Measurements from ENCODE around the gene MSANTD7. TPM values are rescaled to one million over a fixed set of nuclear protein-coding genes. Genes with fewer than 3 reads are reported as not detected.

Gene MSANTD7
- total and polyA plus RNA-seq, 10 of the 15 experiments (the other 5 are each of a cell fraction or from before 2014, with no cell fraction given): 3.5 to 22.8 (median 18.5) TPM

DNA sequence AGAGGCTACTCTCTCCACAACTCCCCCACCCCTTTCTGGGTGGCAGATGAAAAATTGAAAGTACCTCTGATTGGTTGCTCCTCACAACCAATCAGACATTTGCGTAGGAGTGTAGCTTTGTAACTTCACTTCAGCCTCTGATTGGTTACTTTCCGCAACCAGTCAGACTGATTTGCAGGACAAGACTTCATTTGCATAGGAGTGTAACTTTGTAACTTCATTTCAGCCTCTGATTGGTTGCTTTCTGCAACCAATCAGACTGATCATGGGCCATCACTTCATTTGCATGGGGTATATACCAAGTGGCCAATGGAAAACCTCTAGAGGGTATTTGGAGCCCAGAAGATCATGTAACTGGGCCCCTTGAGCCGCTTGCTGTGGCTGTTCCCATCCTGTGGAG, 25.8 kb upstream of the MSANTD7 start:
- DNase-seq (ENCODE audit: low read depth, low spot score) (no peak), FAIRE-seq (no peak), ATAC-seq (peak; percentile 51)
- no peak overlapping the region for H2AFZ ChIP-seq (ENCODE audit: control insufficient read depth, low read depth, low read length)
- WGBS (ENCODE audit: insufficient coverage, insufficient replicate concordance, low lambda C conversion rate, missing lambda C conversion rate): 67% methylated on average over 3 of the region's 3 CpGs
- no peaks in the 10 kb centered on the region for H3K4me1 ChIP-seq (ENCODE audit: control insufficient read depth, insufficient read depth, low read length)
- no TSS peak for BruUV-seq (replicated peaks)
- SMC1A ChIA-PET (ENCODE audit: uncharacterized antibody, unreplicated experiment): no interaction called here
- RAD21 ChIA-PET (ENCODE audit: unreplicated experiment): no interaction called here
- no peaks in the 10 kb centered on the region for H4K20me1 ChIP-seq (ENCODE audit: control insufficient read depth, insufficient read depth)
- no peaks in the 10 kb centered on the region for H3K79me2 ChIP-seq (ENCODE audit: control insufficient read depth, insufficient read depth, low read length)
- intact Hi-C loops (cut with micrococcal nuclease; ENCODE audit: unreplicated experiment): no loop called here
- H3K27ac ChIP-seq (ENCODE audit: control insufficient read depth, insufficient read depth): no peak overlapping the region
- POLR2A ChIA-PET: no interaction called here
- in situ Hi-C loops (cut with MboI): no loop called here
- no peak overlapping the region for H3K4me3 ChIP-seq
- H3K9ac ChIP-seq (ENCODE audit: control insufficient read depth, insufficient read depth, low read length): no peak overlapping the region
- TF ChIP-seq, protein P1, sequence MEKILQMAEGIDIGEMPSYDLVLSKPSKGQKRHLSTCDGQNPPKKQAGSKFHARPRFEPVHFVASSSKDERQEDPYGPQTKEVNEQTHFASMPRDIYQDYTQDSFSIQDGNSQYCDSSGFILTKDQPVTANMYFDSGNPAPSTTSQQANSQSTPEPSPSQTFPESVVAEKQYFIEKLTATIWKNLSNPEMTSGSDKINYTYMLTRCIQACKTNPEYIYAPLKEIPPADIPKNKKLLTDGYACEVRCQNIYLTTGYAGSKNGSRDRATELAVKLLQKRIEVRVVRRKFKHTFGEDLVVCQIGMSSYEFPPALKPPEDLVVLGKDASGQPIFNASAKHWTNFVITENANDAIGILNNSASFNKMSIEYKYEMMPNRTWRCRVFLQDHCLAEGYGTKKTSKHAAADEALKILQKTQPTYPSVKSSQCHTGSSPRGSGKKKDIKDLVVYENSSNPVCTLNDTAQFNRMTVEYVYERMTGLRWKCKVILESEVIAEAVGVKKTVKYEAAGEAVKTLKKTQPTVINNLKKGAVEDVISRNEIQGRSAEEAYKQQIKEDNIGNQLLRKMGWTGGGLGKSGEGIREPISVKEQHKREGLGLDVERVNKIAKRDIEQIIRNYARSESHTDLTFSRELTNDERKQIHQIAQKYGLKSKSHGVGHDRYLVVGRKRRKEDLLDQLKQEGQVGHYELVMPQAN (conservative IDR thresholded peaks at IDR 0.05): no peak
- TF ChIP-seq ESRRA (IDR thresholded peaks at IDR 0.05; ENCODE audit: low read length): no peak
- no peak for TF ChIP-seq BCL11A (IDR thresholded peaks at IDR 0.05; ENCODE audit: low read depth, low read length)
- TF ChIP-seq, protein P2, sequence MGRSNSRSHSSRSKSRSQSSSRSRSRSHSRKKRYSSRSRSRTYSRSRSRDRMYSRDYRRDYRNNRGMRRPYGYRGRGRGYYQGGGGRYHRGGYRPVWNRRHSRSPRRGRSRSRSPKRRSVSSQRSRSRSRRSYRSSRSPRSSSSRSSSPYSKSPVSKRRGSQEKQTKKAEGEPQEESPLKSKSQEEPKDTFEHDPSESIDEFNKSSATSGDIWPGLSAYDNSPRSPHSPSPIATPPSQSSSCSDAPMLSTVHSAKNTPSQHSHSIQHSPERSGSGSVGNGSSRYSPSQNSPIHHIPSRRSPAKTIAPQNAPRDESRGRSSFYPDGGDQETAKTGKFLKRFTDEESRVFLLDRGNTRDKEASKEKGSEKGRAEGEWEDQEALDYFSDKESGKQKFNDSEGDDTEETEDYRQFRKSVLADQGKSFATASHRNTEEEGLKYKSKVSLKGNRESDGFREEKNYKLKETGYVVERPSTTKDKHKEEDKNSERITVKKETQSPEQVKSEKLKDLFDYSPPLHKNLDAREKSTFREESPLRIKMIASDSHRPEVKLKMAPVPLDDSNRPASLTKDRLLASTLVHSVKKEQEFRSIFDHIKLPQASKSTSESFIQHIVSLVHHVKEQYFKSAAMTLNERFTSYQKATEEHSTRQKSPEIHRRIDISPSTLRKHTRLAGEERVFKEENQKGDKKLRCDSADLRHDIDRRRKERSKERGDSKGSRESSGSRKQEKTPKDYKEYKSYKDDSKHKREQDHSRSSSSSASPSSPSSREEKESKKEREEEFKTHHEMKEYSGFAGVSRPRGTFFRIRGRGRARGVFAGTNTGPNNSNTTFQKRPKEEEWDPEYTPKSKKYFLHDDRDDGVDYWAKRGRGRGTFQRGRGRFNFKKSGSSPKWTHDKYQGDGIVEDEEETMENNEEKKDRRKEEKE (IDR thresholded peaks at IDR 0.05): no peak
- no peak for TF ChIP-seq SIX5 (IDR thresholded peaks at IDR 0.05; ENCODE audit: low read depth, low read length, severe bottlenecking)
- no peaks in the 10 kb centered on the region for H3K36me3 ChIP-seq (ENCODE audit: control insufficient read depth in 2 of 2, insufficient read depth in 2 of 2, low read length in 1 of 2)
- no peaks in the 10 kb centered on the region for H3K9me3 ChIP-seq (replicated peaks; ENCODE audit: control insufficient read depth, insufficient read depth, low read length)
- CTCF ChIA-PET: no interaction called here
- no peak overlapping the region for H3K4me2 ChIP-seq (ENCODE audit: control insufficient read depth, insufficient read depth)
- H3K27me3 ChIP-seq (replicated peaks in 1 of 2; ENCODE audit: control insufficient read depth in 2 of 2, insufficient read depth in 2 of 2, low read length in 1 of 2): no peaks in the 10 kb centered on the region

All from GM12878 (cell line).